GM23248 (cell line): ENCODE measurements around the gene HSCB. TPM values are rescaled to one million over a fixed set of nuclear protein-coding genes. Genes with fewer than 3 reads are reported as not detected.
A peak's percentile ranks its signal among the peaks of the same experiment; 100 is the strongest.

ENCODE experiments used
- DNase-seq: peaks from one replicate; pipeline ENCODE4 v3.0.0-alpha.2; 2015
- H2AFZ ChIP-seq: fragments of 200-600 bp; sonication (generic); 2 replicates; pipeline ENCODE4 v1.6.1; 2016; ENCODE audit warnings: antibody characterized with exemption
- H3F3A ChIP-seq: fragments of 200-600 bp; sonication (generic); 2 replicates; pipeline ENCODE4 v1.6.1; 2016; ENCODE audit warnings: mild to moderate bottlenecking, antibody characterized with exemption, mixed run types; ENCODE audit not compliant: insufficient read depth
- H3K27ac ChIP-seq: fragments of 200-600 bp; sonication (generic); 2 replicates; pipeline ENCODE4 v1.5.1; 2016; ENCODE audit warnings: mild to moderate bottlenecking
- H3K27me3 ChIP-seq: fragments of 200-600 bp; sonication (generic); replicated peaks from 2 replicates; pipeline ENCODE4 v1.6.1; 2016; ENCODE audit warnings: mild to moderate bottlenecking; ENCODE audit not compliant: insufficient read depth
- H3K36me3 ChIP-seq: fragments of 200-600 bp; sonication (generic); 2 replicates; pipeline ENCODE4 v1.6.1; 2016; ENCODE audit warnings: low read depth, mild to moderate bottlenecking
- H3K4me1 ChIP-seq: fragments of 200-600 bp; sonication (generic); 2 replicates; pipeline ENCODE4 v1.6.1; 2016; ENCODE audit warnings: mild to moderate bottlenecking; ENCODE audit not compliant: insufficient read depth
- H3K4me2 ChIP-seq: fragments of 200-600 bp; sonication (generic); one replicate; pipeline ENCODE4 v1.6.1; 2016; ENCODE audit warnings: mild to moderate bottlenecking; ENCODE audit not compliant: unreplicated experiment
- H3K4me3 ChIP-seq: fragments of 200-600 bp; sonication (generic); 2 replicates; pipeline ENCODE4 v1.5.1; 2016; ENCODE audit warnings: mild to moderate bottlenecking
- H3K79me2 ChIP-seq: fragments of 200-600 bp; sonication (generic); 2 replicates; pipeline ENCODE4 v1.6.1; 2016; ENCODE audit warnings: mild to moderate bottlenecking; ENCODE audit not compliant: insufficient read depth
- H3K9ac ChIP-seq: fragments of 200-600 bp; sonication (generic); 2 replicates; pipeline ENCODE4 v1.6.1; 2016; ENCODE audit warnings: mild to moderate bottlenecking
- H3K9me2 ChIP-seq: fragments of 200-600 bp; sonication (generic); 2 replicates; pipeline ENCODE4 v1.6.1; 2016; ENCODE audit warnings: mixed run types, mild to moderate bottlenecking, moderate library complexity; ENCODE audit not compliant: insufficient read depth
- H3K9me3 ChIP-seq: fragments of 200-600 bp; sonication (generic); one replicate; pipeline ENCODE4 v1.6.1; 2017; ENCODE audit warnings: low read depth
- H4K20me1 ChIP-seq: fragments of 200-600 bp; sonication (generic); 2 replicates; pipeline ENCODE4 v1.6.0; 2016; ENCODE audit not compliant: insufficient read depth
- EZH2 ChIP-seq: fragments of 200-600 bp; sonication (generic); IDR thresholded peaks from 2 replicates; pipeline ENCODE4 v1.6.1; 2018; ENCODE audit warnings: antibody characterized with exemption, mild to moderate bottlenecking; ENCODE audit not compliant: insufficient read depth, poor library complexity, severe bottlenecking
- EZH2phosphoT487 ChIP-seq: fragments of 200-600 bp; sonication (generic); IDR thresholded peaks from 2 replicates; pipeline ENCODE4 v1.6.1; 2018; ENCODE audit warnings: antibody characterized with exemption, moderate library complexity, mild to moderate bottlenecking, low read depth; ENCODE audit not compliant: insufficient read depth
- WGBS, 2 experiments: methylation state at CpG; one replicate each; pipeline ENCODE4 v1.1.6; 2015 to 2017; ENCODE audit warnings: low lambda C conversion rate in 2 of 2, low coverage in 1 of 2; ENCODE audit errors: missing lambda C conversion rate in 2 of 2; 5-methylcytosine and 5-hydroxymethylcytosine counted together
- in situ Hi-C: fragments of 300-500 bp; cut with MboI; formaldehyde crosslinking; loops from 2 replicates; pipeline ENCODE4 v1.15.0; 2020
- polyA plus RNA-seq: library from polyadenylated mRNA; unstranded; fragments of >200 nt; fragmentation: Nextera tagmentation; extraction: Ambion mirVana; gene quantifications from 2 replicates; pipeline ENCODE4 v1.2.1, GENCODE V29; 2016
- total RNA-seq: library from RNA; depleted of rRNA; stranded (reverse); fragments of >200 nt; shearing (Covaris generic); gene quantifications from 2 replicates; pipeline ENCODE4 v1.2.3, GENCODE V29; 2014

The HSCB gene
- total and polyA plus RNA-seq, 2 experiments from 2014 or later = 12.0 to 25.9 TPM

DNA sequence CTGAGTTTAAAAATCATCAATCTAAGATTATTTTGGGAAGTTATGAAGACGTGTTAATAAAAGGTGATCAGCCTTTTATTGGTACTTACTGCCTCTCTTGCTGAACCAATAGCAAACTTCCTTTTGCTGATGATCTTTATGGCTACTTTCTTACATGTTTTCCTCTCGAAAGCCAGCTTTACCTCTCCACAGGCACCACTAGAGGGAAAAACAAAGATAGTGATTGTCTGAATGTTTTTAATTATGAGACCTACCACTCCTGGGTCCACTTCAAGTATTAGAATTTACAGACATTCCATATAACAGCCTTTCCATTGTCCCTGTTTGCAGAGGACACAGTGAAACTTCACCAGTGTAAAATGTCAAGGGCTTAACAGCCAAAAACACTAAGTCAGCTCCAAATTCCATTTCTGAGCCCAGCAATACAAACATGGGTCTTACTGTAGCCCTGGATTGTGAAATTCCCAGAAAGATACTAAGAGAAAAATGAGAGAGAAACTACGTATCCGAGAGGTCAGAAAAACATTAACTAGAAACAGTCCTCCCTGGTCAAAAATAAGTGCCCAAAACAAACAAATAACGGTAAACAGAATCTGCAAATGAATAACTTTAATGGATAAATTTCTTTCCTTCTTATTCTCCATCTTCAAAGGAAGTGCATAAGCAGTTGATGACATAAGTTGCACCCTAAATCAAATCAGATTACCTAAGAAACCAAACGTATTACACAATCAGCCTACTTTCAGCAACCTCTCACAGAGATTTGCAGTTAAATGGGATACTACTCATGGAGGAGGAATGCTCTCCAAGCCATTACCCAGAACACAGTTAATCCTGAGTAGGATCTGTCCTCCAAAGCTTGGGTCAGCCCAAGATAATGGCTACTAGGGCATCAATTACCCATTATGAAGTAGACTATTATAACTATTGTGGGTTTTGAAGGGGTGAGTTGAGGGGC lies 29.7 kb upstream of the HSCB start:
- H4K20me1 ChIP-seq = no peaks in the 10 kb centered on the region
- peaks cover 54% of the 10 kb centered on the region for H3F3A ChIP-seq
- H3K4me2 ChIP-seq = peak overlapping the region; percentile 84
- DNase-seq = peak; percentile 95
- no peaks in the 10 kb centered on the region for H3K9me3 ChIP-seq
- peak overlapping the region; percentile 87 for H3K27ac ChIP-seq
- 0 to 1% methylated on average over 6 of the region's 6 CpGs for WGBS, 2 experiments
- peaks cover 39% of the 10 kb centered on the region for H3K4me1 ChIP-seq
- peak overlapping the region; percentile 68 for H2AFZ ChIP-seq
- no peaks in the 10 kb centered on the region for H3K79me2 ChIP-seq
- peak; percentile 94 for TF ChIP-seq EZH2phosphoT487
- no peak for TF ChIP-seq EZH2
- H3K9ac ChIP-seq = peak overlapping the region; percentile 69
- peak overlapping the region; percentile 59 for H3K4me3 ChIP-seq
- H3K36me3 ChIP-seq = 0 out of 2 replicates have a peak, but pooled peaks cover 3% of the 10 kb centered on the region
- H3K27me3 ChIP-seq = no peaks in the 10 kb centered on the region
- in situ Hi-C loops = no loop called here
- 0 out of 2 replicates have a peak, but pooled peaks cover 3% of the 10 kb centered on the region for H3K9me2 ChIP-seq

DNA sequence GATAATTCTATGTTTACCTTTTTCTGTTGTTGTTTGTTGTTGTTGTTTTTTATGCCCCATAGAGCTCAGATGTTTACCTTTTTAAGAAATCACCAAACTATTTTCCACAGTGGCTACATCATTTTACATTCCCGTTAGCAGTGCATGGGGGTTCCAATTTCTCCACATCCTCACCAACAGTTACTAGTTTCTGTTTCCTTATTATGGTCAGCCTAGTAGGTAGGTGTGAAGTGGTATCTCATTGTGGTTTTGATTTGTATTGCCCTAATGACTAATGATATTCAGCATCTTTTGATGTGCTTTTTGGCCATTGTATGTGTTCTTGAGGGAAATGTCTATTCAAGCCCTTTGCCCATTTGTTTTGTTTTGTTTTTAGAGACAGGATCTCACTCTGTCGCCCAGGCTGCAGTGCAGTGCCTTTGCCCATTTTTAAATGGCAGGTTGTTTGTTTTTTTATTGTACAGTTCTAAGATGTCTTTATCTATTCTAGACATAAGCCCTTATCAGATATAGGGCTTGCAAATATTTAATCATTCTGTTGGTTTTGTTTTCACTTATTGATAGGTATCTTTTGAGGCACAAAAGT lies 27.7 kb upstream of the HSCB start:
- Histone ChIP-seq H3K27me3 (no peaks in the 10 kb centered on the region), H3K27ac (no peak overlapping the region), H3K4me2 (no peak overlapping the region), H3K79me2 (no peaks in the 10 kb centered on the region), H3K9me2 (0 out of 2 replicates have a peak, but pooled peaks cover 3% of the 10 kb centered on the region), H3K9me3 (no peaks in the 10 kb centered on the region), H3K4me1 (peaks cover 38% of the 10 kb centered on the region), H3K36me3 (0 out of 2 replicates have a peak, but pooled peaks cover 2% of the 10 kb centered on the region), H2AFZ (no peak overlapping the region), H4K20me1 (no peaks in the 10 kb centered on the region), H3K9ac (no peak overlapping the region), H3F3A (peaks cover 51% of the 10 kb centered on the region), H3K4me3 (no peak overlapping the region)
- in situ Hi-C loops = no loop called here
- DNase-seq = no peak
- no peak for TF ChIP-seq EZH2
- TF ChIP-seq EZH2phosphoT487 = no peak
- 98 to 100% methylated on average over 2 of the region's 2 CpGs for WGBS, 2 experiments

- no peak for DNase-seq
- Histone ChIP-seq H3F3A (peaks cover 37% of the 10 kb centered on the region), H3K4me3 (no peak overlapping the region), H3K27me3 (no peaks in the 10 kb centered on the region), H3K9me2 (0 out of 2 replicates have a peak, but pooled peaks cover 3% of the 10 kb centered on the region), H3K4me1 (peaks cover 23% of the 10 kb centered on the region), H3K79me2 (no peaks in the 10 kb centered on the region), H3K9me3 (no peaks in the 10 kb centered on the region), H3K4me2 (no peak overlapping the region), H3K27ac (no peak overlapping the region), H3K9ac (no peak overlapping the region), H4K20me1 (no peaks in the 10 kb centered on the region), H3K36me3 (peaks cover 4% of the 10 kb centered on the region; the same call in 1 of the 2 replicates), H2AFZ (no peak overlapping the region)
- WGBS, 2 experiments = 96% methylated on average over 7 of the region's 7 CpGs
- TF ChIP-seq EZH2phosphoT487 (no peak), EZH2 (no peak)
- in situ Hi-C loops = no loop called here
Measured at GRCh38 chr22:28715611-28716010, 26.2 kb upstream of the HSCB start.

DNA sequence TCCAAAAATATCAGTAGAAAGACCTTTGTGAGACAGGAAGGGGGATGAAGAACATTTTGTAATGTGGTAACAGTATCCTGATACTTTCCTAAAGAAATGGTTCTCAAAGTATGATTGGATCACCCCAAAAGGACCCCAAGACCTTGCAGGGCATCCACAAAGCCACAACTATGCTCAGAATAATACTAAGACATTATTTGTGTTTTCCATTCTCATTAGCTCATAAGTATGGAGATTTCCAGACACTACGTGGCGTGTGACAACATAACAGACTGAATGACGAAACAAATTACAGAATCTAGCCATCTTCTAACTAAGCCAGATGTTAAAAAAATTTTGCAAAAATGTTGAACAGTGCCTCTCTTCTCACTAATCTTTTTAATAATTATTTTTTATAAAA lies 25.2 kb upstream of the HSCB start:
- peaks cover 26% of the 10 kb centered on the region for H3F3A ChIP-seq
- no peak overlapping the region for H3K4me2 ChIP-seq
- H3K36me3 ChIP-seq = peaks cover 4% of the 10 kb centered on the region; the same call in 1 of the 2 replicates
- H3K9me2 ChIP-seq = 0 out of 2 replicates have a peak, but pooled peaks cover 3% of the 10 kb centered on the region
- no peaks in the 10 kb centered on the region for H3K27me3 ChIP-seq
- no peak overlapping the region for H3K9ac ChIP-seq
- no peaks in the 10 kb centered on the region for H3K79me2 ChIP-seq
- no peaks in the 10 kb centered on the region for H4K20me1 ChIP-seq
- no peak overlapping the region for H3K27ac ChIP-seq
- WGBS, 2 experiments = 94 to 99% methylated on average over 3 of the region's 3 CpGs
- no peak overlapping the region for H3K4me3 ChIP-seq
- peaks cover 12% of the 10 kb centered on the region for H3K4me1 ChIP-seq
- DNase-seq = no peak
- in situ Hi-C loops = no loop called here
- H3K9me3 ChIP-seq = no peaks in the 10 kb centered on the region
- no peak for TF ChIP-seq EZH2
- TF ChIP-seq EZH2phosphoT487 = no peak
- no peak overlapping the region for H2AFZ ChIP-seq
